HCT116 (cell line): Measurements from ENCODE around the gene C10orf90. TPM values are rescaled to one million over a fixed set of nuclear protein-coding genes. Genes with fewer than 3 reads are reported as not detected.

Experiments used
- ATAC-seq: fragments of 200-7000 bp; cut with Tn5 transposase; 2 replicates; pipeline ENCODE4 v1.9.1; 2020; ENCODE audit warnings: mild to moderate bottlenecking, moderate library complexity
- BruUV-seq: library from RNA; stranded (reverse); fragments of 400-500 nt; replicated peaks from 2 replicates; lab custom pipeline; 2021; lab: Mats Ljungman, UMichigan
- CTCF ChIA-PET: fragments of 300-600 bp; sonication (Branson Sonifier 250); formaldehyde crosslinking; loops from one replicate; lab custom pipeline; 2021; ENCODE audit warnings: antibody characterized with exemption; lab: Charles Lee
- POLR2A ChIA-PET: fragments of 300-600, 350-600 bp; sonication (Branson Sonifier 250); formaldehyde crosslinking; loops from one replicate; lab custom pipeline; 2021; ENCODE audit warnings: antibody characterized with exemption; lab: Charles Lee
- RAD21 ChIA-PET, 2 experiments: fragments of 300-600 bp; sonication (Branson Sonifier 250); formaldehyde crosslinking; loops; one replicate each; lab custom pipeline; 2023; ENCODE audit warnings: low total read pairs in 2 of 2; ENCODE audit not compliant: uncharacterized antibody in 2 of 2, unreplicated experiment in 2 of 2, low non-redundant PET in 1 of 2; lab: Charles Lee
- DNase-seq: peaks from one replicate; pipeline ENCODE4 v3.0.0-alpha.2; 2010; ENCODE audit warnings: low read depth, low spot score
- H2AFZ ChIP-seq: fragments of 200-600 bp; shearing (Covaris generic), sonication (generic); 2 replicates; pipeline ENCODE4 v1.6.1; 2017; ENCODE audit warnings: low read depth, mixed run types, mixed read lengths, antibody characterized with exemption, low read length; ENCODE audit not compliant: poor library complexity, severe bottlenecking
- H3K27ac ChIP-seq: 2 replicates; pipeline ENCODE4 v1.5.1; 2012; ENCODE audit warnings: low read depth, low read length
- H3K27me3 ChIP-seq: fragments of 200-600 bp; sonication (generic); 2 replicates; pipeline ENCODE4 v1.6.1; 2016; ENCODE audit warnings: mixed run types, low read length, mixed read lengths; ENCODE audit not compliant: insufficient read depth
- H3K36me3 ChIP-seq, 2 experiments: fragments of 200-500 bp in 1 of 2; fragments of 200-600 bp in 1 of 2; sonication (Bioruptor generic) in 1 of 2; sonication (generic) in 1 of 2; 2 replicates each; pipeline versions ENCODE4 v1.5.1 to v1.6.1; 2014 to 2016; ENCODE audit warnings: low read length in 2 of 2, inconsistent platforms in 1 of 2, mixed read lengths in 1 of 2, mixed run types in 1 of 2; ENCODE audit not compliant: insufficient read depth in 2 of 2, control insufficient read depth in 1 of 2
- H3K4me1 ChIP-seq, 2 experiments: fragments of 200-600 bp in 1 of 2; sonication (generic) in 1 of 2; 2 replicates each; pipeline versions ENCODE4 v1.5.1 to v1.6.1; 2012 to 2017; ENCODE audit warnings: low read length in 2 of 2, inconsistent platforms in 1 of 2, mild to moderate bottlenecking in 1 of 2, mixed read lengths in 1 of 2, mixed run types in 1 of 2, moderate library complexity in 1 of 2; ENCODE audit not compliant: insufficient read depth in 2 of 2, control insufficient read depth in 1 of 2
- H3K4me2 ChIP-seq: fragments of 200-600 bp; sonication (generic); 2 replicates; pipeline ENCODE4 v1.6.1; 2017; ENCODE audit warnings: mixed run types, low read length, mixed read lengths
- H3K4me3 ChIP-seq, 2 experiments: fragments of 200-600 bp in 1 of 2; sonication (generic) in 1 of 2; replicated peaks in 1 of 2; 2 replicates each; pipeline ENCODE4 v1.5.1; 2011 to 2016; ENCODE audit warnings: low read length in 2 of 2, control low read depth in 1 of 2, low read depth in 1 of 2, mild to moderate bottlenecking in 1 of 2, mixed read lengths in 1 of 2, mixed run types in 1 of 2
- H3K79me2 ChIP-seq: fragments of 200-600 bp; sonication (generic); 2 replicates; pipeline ENCODE4 v1.6.1; 2017; ENCODE audit warnings: mild to moderate bottlenecking, mixed run types, low read length, moderate library complexity, mixed read lengths; ENCODE audit not compliant: insufficient read depth
- H3K9ac ChIP-seq: fragments of 200-600 bp; sonication (generic); 2 replicates; pipeline ENCODE4 v1.6.1; 2016; ENCODE audit warnings: low read length, mixed read lengths
- H3K9me2 ChIP-seq: fragments of 200-600 bp; sonication (generic), shearing (Covaris generic); 2 replicates; pipeline ENCODE4 v1.6.1; 2017; ENCODE audit warnings: mixed run types, mild to moderate bottlenecking, moderate library complexity; ENCODE audit not compliant: insufficient read depth
- H3K9me3 ChIP-seq, 2 experiments: fragments of 200-500 bp in 1 of 2; fragments of 200-600 bp in 1 of 2; sonication (Bioruptor generic) in 1 of 2; sonication (generic) in 1 of 2; 2 replicates each; pipeline ENCODE4 v1.6.1; 2014 to 2017; ENCODE audit warnings: low read length in 2 of 2, mixed read lengths in 2 of 2, inconsistent platforms in 1 of 2, low read depth in 1 of 2, mild to moderate bottlenecking in 1 of 2, mixed run types in 1 of 2, moderate library complexity in 1 of 2; ENCODE audit not compliant: control insufficient read depth in 1 of 2, insufficient read depth in 1 of 2
- H4K20me1 ChIP-seq: fragments of 200-600 bp; sonication (generic), shearing (Covaris generic); 2 replicates; pipeline ENCODE4 v1.6.1; 2017; ENCODE audit warnings: mixed run types, mild to moderate bottlenecking, moderate library complexity; ENCODE audit not compliant: insufficient read depth
- EGR1 ChIP-seq: IDR thresholded peaks from 2 replicates; pipeline ENCODE4 v1.6.1; 2012; ENCODE audit warnings: low read depth
- EZH2phosphoT487 ChIP-seq: fragments of 200-600 bp; IDR thresholded peaks from 2 replicates; pipeline ENCODE4 v1.6.1; 2018; ENCODE audit warnings: antibody characterized with exemption, borderline replicate concordance
- JUND ChIP-seq: IDR thresholded peaks from 2 replicates; pipeline ENCODE4 v1.6.1; 2012
- RAD21 ChIP-seq: IDR thresholded peaks from 2 replicates; pipeline ENCODE4 v1.6.1; 2012; ENCODE audit warnings: low read depth, mild to moderate bottlenecking
- SP1 ChIP-seq: IDR thresholded peaks from 2 replicates; pipeline ENCODE4 v1.6.1; 2012; ENCODE audit warnings: low read depth
- ZFX ChIP-seq: fragments of 450-650 bp; IDR thresholded peaks from 2 replicates; pipeline ENCODE4 v1.6.1; 2017
- ZNF274 ChIP-seq: fragments of 200-500 bp; sonication (Bioruptor generic); IDR thresholded peaks from 2 replicates; pipeline ENCODE4 v1.6.1; 2014; ENCODE audit warnings: mild to moderate bottlenecking, low read depth, low read length, inconsistent platforms
- intact Hi-C: fragments of 100-400 bp; cut with micrococcal nuclease; formaldehyde crosslinking; loops from 2 replicates; pipeline ENCODE4 v1.10.0; 2022
- total RNA-seq: library from RNA; stranded (reverse); gene quantifications from one replicate; pipeline ENCODE4 v1.2.1, GENCODE V29; 2021; ENCODE audit not compliant: unreplicated experiment
- TF ChIP-seq, protein P1 (sequence below), 3 experiments: fragments of 200-600 bp in 1 of 3; sonication (generic) in 1 of 3; IDR thresholded peaks in 2 of 3; conservative IDR thresholded peaks in 1 of 3; 2 replicates each; pipeline ENCODE4 v1.5.1; 2012 to 2017; ENCODE audit warnings: low read depth in 2 of 3, low read length in 2 of 3, antibody characterized with exemption in 1 of 3, borderline replicate concordance in 1 of 3, control low read depth in 1 of 3, mild to moderate bottlenecking in 1 of 3, mixed read lengths in 1 of 3, mixed run types in 1 of 3, moderate library complexity in 1 of 3; ENCODE audit not compliant: insufficient read depth in 1 of 3
- TF ChIP-seq, protein P2 (sequence below): IDR thresholded peaks from 2 replicates; pipeline ENCODE4 v1.6.1; 2011; ENCODE audit warnings: mild to moderate bottlenecking, low read length, moderate library complexity; ENCODE audit not compliant: insufficient replicate concordance; ENCODE audit errors: extremely low read depth

C10orf90 gene
- total RNA-seq, 1 experiment from 2014 or later, result not detected

DNA sequence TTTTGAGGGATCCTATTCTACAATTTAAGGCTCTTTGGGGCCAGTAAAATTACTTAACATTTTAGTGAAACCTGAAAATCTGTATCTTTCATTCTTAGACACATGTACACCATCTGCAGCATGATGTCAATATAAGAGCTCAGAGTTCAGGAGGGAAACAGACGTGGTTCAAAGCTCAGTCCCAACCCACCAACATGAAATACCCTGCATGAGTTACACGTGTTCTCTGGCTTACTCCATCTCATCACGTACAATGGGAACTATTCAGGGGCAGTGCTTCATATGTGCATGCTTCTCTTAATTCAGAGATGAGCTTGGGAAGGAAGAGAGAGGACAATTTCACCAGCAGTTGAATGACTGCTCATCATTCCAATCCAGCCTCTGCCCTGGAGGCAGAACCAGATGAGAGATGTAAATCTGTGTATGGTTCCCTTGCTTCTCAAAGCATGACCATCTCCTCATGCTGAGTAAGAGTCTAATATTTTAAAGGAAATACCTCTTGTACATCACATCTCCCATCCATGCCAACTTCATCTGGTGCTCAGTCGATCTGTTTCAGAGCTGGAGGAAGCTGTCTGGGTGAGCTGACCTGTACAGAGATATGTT, 253.2 kb downstream of the C10orf90 start:
- Histone ChIP-seq H3K9me2 (no peaks in the 10 kb centered on the region), H3K36me3 (no peaks in the 10 kb centered on the region), H3K4me2 (no peak overlapping the region), H3K79me2 (no peaks in the 10 kb centered on the region), H3K27ac (no peak overlapping the region), H3K4me3 (no peak overlapping the region), H3K9me3 (no peaks in the 10 kb centered on the region), H3K9ac (no peak overlapping the region), H3K4me1 (no peaks in the 10 kb centered on the region), H4K20me1 (no peaks in the 10 kb centered on the region), H3K27me3 (peaks cover 50% of the 10 kb centered on the region), H2AFZ (no peak overlapping the region)
- no TSS peak for BruUV-seq
- DNase-seq (no peak), ATAC-seq (no peak)
- ChIA-PET POLR2A (no interaction called here), RAD21 (no interaction called here), CTCF (no interaction called here)
- intact Hi-C loops, result no loop called here
- TF ChIP-seq, protein P1, sequence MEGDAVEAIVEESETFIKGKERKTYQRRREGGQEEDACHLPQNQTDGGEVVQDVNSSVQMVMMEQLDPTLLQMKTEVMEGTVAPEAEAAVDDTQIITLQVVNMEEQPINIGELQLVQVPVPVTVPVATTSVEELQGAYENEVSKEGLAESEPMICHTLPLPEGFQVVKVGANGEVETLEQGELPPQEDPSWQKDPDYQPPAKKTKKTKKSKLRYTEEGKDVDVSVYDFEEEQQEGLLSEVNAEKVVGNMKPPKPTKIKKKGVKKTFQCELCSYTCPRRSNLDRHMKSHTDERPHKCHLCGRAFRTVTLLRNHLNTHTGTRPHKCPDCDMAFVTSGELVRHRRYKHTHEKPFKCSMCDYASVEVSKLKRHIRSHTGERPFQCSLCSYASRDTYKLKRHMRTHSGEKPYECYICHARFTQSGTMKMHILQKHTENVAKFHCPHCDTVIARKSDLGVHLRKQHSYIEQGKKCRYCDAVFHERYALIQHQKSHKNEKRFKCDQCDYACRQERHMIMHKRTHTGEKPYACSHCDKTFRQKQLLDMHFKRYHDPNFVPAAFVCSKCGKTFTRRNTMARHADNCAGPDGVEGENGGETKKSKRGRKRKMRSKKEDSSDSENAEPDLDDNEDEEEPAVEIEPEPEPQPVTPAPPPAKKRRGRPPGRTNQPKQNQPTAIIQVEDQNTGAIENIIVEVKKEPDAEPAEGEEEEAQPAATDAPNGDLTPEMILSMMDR (IDR thresholded peaks at IDR 0.05 in 2 of 3, conservative IDR thresholded peaks at IDR 0.05 in 1 of 3; ENCODE audit: borderline replicate concordance in 1 of 3, insufficient read depth in 1 of 3, low read depth in 2 of 3, low read length in 2 of 3), result no peak
- TF ChIP-seq, protein P2, sequence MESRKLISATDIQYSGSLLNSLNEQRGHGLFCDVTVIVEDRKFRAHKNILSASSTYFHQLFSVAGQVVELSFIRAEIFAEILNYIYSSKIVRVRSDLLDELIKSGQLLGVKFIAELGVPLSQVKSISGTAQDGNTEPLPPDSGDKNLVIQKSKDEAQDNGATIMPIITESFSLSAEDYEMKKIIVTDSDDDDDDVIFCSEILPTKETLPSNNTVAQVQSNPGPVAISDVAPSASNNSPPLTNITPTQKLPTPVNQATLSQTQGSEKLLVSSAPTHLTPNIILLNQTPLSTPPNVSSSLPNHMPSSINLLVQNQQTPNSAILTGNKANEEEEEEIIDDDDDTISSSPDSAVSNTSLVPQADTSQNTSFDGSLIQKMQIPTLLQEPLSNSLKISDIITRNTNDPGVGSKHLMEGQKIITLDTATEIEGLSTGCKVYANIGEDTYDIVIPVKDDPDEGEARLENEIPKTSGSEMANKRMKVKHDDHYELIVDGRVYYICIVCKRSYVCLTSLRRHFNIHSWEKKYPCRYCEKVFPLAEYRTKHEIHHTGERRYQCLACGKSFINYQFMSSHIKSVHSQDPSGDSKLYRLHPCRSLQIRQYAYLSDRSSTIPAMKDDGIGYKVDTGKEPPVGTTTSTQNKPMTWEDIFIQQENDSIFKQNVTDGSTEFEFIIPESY, result no peak
- TF ChIP-seq ZNF274, result no peak
- TF ChIP-seq RAD21, result no peak
- TF ChIP-seq SP1, result no peak
- TF ChIP-seq ZFX, result no peak
- TF ChIP-seq EGR1, result no peak
- TF ChIP-seq EZH2phosphoT487, result no peak
- TF ChIP-seq JUND, result no peak
